ENCODE results near the gene TOMM20.

TOMM20 gene

GRCh38 chr1:235139315-235139714, 10.7 kb upstream of the TOMM20 start:
- Histone ChIP-seq H3K4me2 (ENCODE audit: low read depth, low read length) (no peak overlapping the region), H2AFZ (ENCODE audit: low read length) (no peak overlapping the region), H3K9me3 (replicated peaks; ENCODE audit: insufficient read depth, low read length) (no peaks in the 10 kb centered on the region), H3K9me2 (replicated peaks; ENCODE audit: insufficient read depth, low read length) (no peaks in the 10 kb centered on the region), H3K9ac (ENCODE audit: low read length) (no peak overlapping the region), H3K79me2 (ENCODE audit: low read length) (peaks cover 12% of the 10 kb centered on the region; the same call in 1 of the 2 replicates), H3K36me3 (replicated peaks; ENCODE audit: insufficient read depth, low read length) (peaks cover 11% of the 10 kb centered on the region), H4K20me1 (ENCODE audit: insufficient read depth, low read length) (no peaks in the 10 kb centered on the region), H3F3A (ENCODE audit: insufficient read depth, low read length) (no peaks in the 10 kb centered on the region), H3K4me3 (ENCODE audit: low read length) (no peak overlapping the region), H3K4me1 (ENCODE audit: low read length) (no peaks in the 10 kb centered on the region), H3K27me3 (replicated peaks; ENCODE audit: insufficient read depth, low read length) (no peaks in the 10 kb centered on the region), H3K27ac (ENCODE audit: low read length) (no peak overlapping the region)
- TF ChIP-seq EZH2 (optimal IDR thresholded peaks at IDR 0.05; ENCODE audit: low read depth, low read length) (no peak), CTCF (IDR thresholded peaks at IDR 0.05; ENCODE audit: low read length) (no peak), EZH2phosphoT487 (IDR thresholded peaks at IDR 0.05; ENCODE audit: low read length) (no peak)
- no peak for DNase-seq

GRCh38 chr1:235138821-235139220, 10.2 kb upstream of the TOMM20 start:
- no peaks in the 10 kb centered on the region for H3K4me1 ChIP-seq (ENCODE audit: low read length)
- H3K4me3 ChIP-seq (ENCODE audit: low read length) = no peak overlapping the region
- H3K9me2 ChIP-seq (replicated peaks; ENCODE audit: insufficient read depth, low read length) = no peaks in the 10 kb centered on the region
- no peak for DNase-seq
- H3K4me2 ChIP-seq (ENCODE audit: low read depth, low read length) = no peak overlapping the region
- no peak overlapping the region for H3K9ac ChIP-seq (ENCODE audit: low read length)
- H4K20me1 ChIP-seq (ENCODE audit: insufficient read depth, low read length) = no peaks in the 10 kb centered on the region
- peaks cover 8% of the 10 kb centered on the region; the same call in 1 of the 2 replicates for H3K79me2 ChIP-seq (ENCODE audit: low read length)
- no peak overlapping the region for H3K27ac ChIP-seq (ENCODE audit: low read length)
- no peaks in the 10 kb centered on the region for H3K9me3 ChIP-seq (replicated peaks; ENCODE audit: insufficient read depth, low read length)
- H2AFZ ChIP-seq (ENCODE audit: low read length) = no peak overlapping the region
- H3F3A ChIP-seq (ENCODE audit: insufficient read depth, low read length) = no peaks in the 10 kb centered on the region
- H3K27me3 ChIP-seq (replicated peaks; ENCODE audit: insufficient read depth, low read length) = no peaks in the 10 kb centered on the region
- TF ChIP-seq EZH2 (optimal IDR thresholded peaks at IDR 0.05; ENCODE audit: low read depth, low read length) (no peak), EZH2phosphoT487 (IDR thresholded peaks at IDR 0.05; ENCODE audit: low read length) (no peak), CTCF (IDR thresholded peaks at IDR 0.05; ENCODE audit: low read length) (no peak)
- H3K36me3 ChIP-seq (replicated peaks; ENCODE audit: insufficient read depth, low read length) = peaks cover 11% of the 10 kb centered on the region

GRCh38 chr1:235136111-235136510, 7.5 kb upstream of the TOMM20 start:
- no peak overlapping the region for H3K4me2 ChIP-seq (ENCODE audit: low read depth, low read length)
- H3K27me3 ChIP-seq (replicated peaks; ENCODE audit: insufficient read depth, low read length) = no peaks in the 10 kb centered on the region
- H3K9me2 ChIP-seq (replicated peaks; ENCODE audit: insufficient read depth, low read length) = no peaks in the 10 kb centered on the region
- no peak for TF ChIP-seq EZH2phosphoT487 (IDR thresholded peaks at IDR 0.05; ENCODE audit: low read length)
- TF ChIP-seq CTCF (IDR thresholded peaks at IDR 0.05; ENCODE audit: low read length) = no peak
- TF ChIP-seq EZH2 (optimal IDR thresholded peaks at IDR 0.05; ENCODE audit: low read depth, low read length) = no peak
- H3K36me3 ChIP-seq (replicated peaks; ENCODE audit: insufficient read depth, low read length) = peaks cover 11% of the 10 kb centered on the region
- H3K27ac ChIP-seq (ENCODE audit: low read length) = no peak overlapping the region
- H3F3A ChIP-seq (ENCODE audit: insufficient read depth, low read length) = 0 out of 2 replicates have a peak, but pooled peaks cover 6% of the 10 kb centered on the region
- H3K4me1 ChIP-seq (ENCODE audit: low read length) = no peaks in the 10 kb centered on the region
- no peaks in the 10 kb centered on the region for H4K20me1 ChIP-seq (ENCODE audit: insufficient read depth, low read length)
- no peaks in the 10 kb centered on the region for H3K9me3 ChIP-seq (replicated peaks; ENCODE audit: insufficient read depth, low read length)
- DNase-seq = no peak
- no peak overlapping the region for H3K9ac ChIP-seq (ENCODE audit: low read length)
- H3K79me2 ChIP-seq (ENCODE audit: low read length) = no peaks in the 10 kb centered on the region
- H2AFZ ChIP-seq (ENCODE audit: low read length) = no peak overlapping the region
- no peak overlapping the region for H3K4me3 ChIP-seq (ENCODE audit: low read length)
